Brain microvascular endothelial cell (primary cell): Measurements from ENCODE around the gene SSPN.

ENCODE experiments used
- DNase-seq: peaks from one replicate; pipeline ENCODE4 v3.0.0-alpha.2; 2020
- H3K27ac ChIP-seq: fragments of 250-450 bp; sonication (Bioruptor Pico); 2 replicates; pipeline ENCODE4 v1.5.1; 2020; ENCODE audit warnings: mild to moderate bottlenecking, moderate library complexity
- H3K27me3 ChIP-seq: fragments of 250-450 bp; sonication (Bioruptor Pico); replicated peaks from 2 replicates; pipeline ENCODE4 v1.5.1; 2020; ENCODE audit warnings: mild to moderate bottlenecking
- H3K36me3 ChIP-seq: fragments of 250-450 bp; sonication (Bioruptor Pico); replicated peaks from 2 replicates; pipeline ENCODE4 v1.5.1; 2020; ENCODE audit warnings: mild to moderate bottlenecking
- H3K4me3 ChIP-seq: 2 replicates; pipeline ENCODE4 v1.5.1; 2011; ENCODE audit warnings: low read depth, mild to moderate bottlenecking, control low read depth, low read length, moderate library complexity
- in situ Hi-C: cut with HindIII; loops from 2 replicates; pipeline ENCODE4 v1.10.0; 2017; ENCODE audit warnings: low sequenced_read_pairs, low pct_ligation_motif_present
- TF ChIP-seq, protein P1 (sequence below): IDR thresholded peaks from 2 replicates; pipeline ENCODE4 v1.5.1; 2011; ENCODE audit warnings: low read depth, mild to moderate bottlenecking, moderate library complexity, low read length, control low read depth, inconsistent platforms; ENCODE audit errors: missing control alignments

SSPN gene, protein sequence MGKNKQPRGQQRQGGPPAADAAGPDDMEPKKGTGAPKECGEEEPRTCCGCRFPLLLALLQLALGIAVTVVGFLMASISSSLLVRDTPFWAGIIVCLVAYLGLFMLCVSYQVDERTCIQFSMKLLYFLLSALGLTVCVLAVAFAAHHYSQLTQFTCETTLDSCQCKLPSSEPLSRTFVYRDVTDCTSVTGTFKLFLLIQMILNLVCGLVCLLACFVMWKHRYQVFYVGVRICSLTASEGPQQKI

DNA sequence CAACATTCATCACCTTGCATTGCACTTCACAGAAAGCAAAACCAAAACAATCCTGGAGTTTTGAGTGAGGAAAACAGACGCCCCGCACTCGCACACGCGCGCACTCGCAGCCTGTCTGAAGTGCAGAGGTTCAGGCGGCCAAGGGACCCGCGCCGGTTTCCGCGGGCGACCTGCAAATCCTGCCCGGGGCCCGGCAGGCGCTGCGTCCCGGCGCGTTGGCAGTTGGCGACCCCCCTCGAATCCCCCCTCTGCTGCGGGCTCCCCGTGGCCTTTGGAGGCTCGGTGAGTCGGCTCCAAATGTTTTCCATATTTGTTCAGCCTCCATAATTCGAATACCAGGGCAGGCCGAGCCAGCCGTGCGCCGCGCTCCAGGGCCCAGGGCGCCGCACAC, at the start of gene SSPN:
Gene SSPN, plus strand, starts transcription at position 324 of the 391 bp plus-strand sequence. CDS start 100 bp downstream, outside the sequence.
- Histone ChIP-seq H3K36me3 (no peaks in the 10 kb centered on the region), H3K27ac (peak within 1 kb of the TSS; percentile 16), H3K4me3 (peak within 1 kb of the TSS; percentile 68), H3K27me3 (no peaks in the 10 kb centered on the region)
- in situ Hi-C loops, result no loop called here
- TF ChIP-seq, protein P1, sequence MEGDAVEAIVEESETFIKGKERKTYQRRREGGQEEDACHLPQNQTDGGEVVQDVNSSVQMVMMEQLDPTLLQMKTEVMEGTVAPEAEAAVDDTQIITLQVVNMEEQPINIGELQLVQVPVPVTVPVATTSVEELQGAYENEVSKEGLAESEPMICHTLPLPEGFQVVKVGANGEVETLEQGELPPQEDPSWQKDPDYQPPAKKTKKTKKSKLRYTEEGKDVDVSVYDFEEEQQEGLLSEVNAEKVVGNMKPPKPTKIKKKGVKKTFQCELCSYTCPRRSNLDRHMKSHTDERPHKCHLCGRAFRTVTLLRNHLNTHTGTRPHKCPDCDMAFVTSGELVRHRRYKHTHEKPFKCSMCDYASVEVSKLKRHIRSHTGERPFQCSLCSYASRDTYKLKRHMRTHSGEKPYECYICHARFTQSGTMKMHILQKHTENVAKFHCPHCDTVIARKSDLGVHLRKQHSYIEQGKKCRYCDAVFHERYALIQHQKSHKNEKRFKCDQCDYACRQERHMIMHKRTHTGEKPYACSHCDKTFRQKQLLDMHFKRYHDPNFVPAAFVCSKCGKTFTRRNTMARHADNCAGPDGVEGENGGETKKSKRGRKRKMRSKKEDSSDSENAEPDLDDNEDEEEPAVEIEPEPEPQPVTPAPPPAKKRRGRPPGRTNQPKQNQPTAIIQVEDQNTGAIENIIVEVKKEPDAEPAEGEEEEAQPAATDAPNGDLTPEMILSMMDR, result no peak
- DNase-seq, result peak; percentile 20

DNA sequence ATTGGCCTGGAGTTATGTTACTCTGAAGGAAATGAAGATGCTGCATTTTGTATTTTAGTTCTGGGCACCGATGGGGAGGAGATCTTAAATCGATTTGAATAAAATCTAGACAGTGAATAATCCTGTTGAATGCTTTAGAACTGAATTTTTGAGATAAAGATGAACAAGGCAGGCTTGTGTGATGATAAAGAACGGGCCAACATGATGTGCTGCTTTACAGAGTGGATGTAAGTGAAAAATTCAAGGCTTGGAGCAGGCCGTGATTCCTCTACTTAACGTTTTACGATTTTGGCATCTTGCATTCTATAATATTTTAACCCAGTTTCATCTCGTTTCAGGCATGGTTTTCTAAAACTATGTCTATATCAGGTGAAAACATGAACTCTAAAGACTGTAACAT, 47.1 kb upstream of the SSPN start:
- DNase-seq, result no peak
- TF ChIP-seq, protein P1, result no peak
- no peak overlapping the region for H3K4me3 ChIP-seq
- no peaks in the 10 kb centered on the region for H3K36me3 ChIP-seq
- in situ Hi-C loops, result no loop called here
- no peak overlapping the region for H3K27ac ChIP-seq
- H3K27me3 ChIP-seq, result no peaks in the 10 kb centered on the region

DNA sequence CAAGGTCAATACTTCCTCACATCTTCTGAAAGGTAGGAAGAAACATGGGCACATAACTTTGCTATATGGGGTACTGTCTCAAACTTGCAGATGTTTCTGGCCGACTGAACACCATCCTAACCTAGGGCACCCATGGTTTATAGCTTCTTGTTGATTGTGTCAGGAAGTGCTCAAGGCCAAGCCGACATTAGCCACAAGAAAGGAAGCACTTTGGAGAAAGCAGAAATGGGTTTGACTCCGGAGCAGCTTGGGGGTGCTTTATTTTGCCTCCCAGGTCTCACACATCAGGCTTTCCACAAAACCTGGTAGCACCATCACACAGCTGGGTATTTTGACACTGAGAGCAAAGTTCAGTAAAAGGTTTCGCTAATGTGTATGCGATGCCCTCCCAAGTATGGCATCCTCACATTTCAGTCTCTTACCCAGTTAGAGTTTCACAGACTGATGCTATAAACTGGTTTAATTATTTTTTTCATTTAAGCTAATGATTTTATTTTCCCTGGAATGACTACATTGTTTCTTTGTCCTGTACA, 45.3 kb upstream of the SSPN start:
- no peaks in the 10 kb centered on the region for H3K27me3 ChIP-seq
- DNase-seq, result no peak
- in situ Hi-C loops, result no loop called here
- H3K36me3 ChIP-seq, result no peaks in the 10 kb centered on the region
- H3K4me3 ChIP-seq, result no peak overlapping the region
- TF ChIP-seq, protein P1, result no peak
- no peak overlapping the region for H3K27ac ChIP-seq

DNA sequence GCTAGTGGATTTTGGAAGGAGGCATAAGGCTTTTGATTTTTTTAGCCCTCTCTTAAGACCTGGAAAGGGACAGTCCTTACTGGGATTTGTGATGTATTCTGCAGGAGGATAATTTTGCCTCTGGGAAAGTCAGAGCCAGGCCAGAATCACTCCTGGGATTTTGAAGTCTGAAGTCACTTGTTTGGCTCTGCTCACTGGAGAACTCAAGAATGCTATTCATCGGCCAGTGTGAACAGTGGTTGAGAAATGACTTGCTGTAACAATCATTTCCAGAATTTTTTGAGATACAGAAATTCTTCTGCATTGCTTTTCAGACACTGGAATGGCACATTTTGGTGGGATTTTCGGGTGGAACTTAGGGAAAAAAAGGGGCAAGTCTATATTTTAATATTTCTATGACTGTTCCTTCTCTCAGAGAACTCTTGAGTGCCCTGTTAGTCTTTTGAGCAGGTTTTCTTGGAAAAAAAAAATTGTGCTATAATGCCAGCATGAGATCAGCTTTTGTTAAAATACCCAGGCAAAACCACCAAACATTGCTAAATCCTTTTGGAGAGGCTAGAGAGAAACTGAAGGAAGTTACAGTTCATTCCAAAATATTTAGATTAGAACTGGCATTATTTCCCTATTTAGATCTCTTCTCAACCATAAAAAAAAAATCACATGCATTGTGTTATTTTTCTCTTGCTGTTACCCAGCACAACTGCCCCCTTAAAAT, 44.5 kb upstream of the SSPN start:
- in situ Hi-C loops, result no loop called here
- TF ChIP-seq, protein P1, result no peak
- Histone ChIP-seq H3K27ac (peak overlapping the region; percentile 64), H3K4me3 (no peak overlapping the region), H3K36me3 (no peaks in the 10 kb centered on the region), H3K27me3 (no peaks in the 10 kb centered on the region)
- peak; percentile 62 for DNase-seq

DNA sequence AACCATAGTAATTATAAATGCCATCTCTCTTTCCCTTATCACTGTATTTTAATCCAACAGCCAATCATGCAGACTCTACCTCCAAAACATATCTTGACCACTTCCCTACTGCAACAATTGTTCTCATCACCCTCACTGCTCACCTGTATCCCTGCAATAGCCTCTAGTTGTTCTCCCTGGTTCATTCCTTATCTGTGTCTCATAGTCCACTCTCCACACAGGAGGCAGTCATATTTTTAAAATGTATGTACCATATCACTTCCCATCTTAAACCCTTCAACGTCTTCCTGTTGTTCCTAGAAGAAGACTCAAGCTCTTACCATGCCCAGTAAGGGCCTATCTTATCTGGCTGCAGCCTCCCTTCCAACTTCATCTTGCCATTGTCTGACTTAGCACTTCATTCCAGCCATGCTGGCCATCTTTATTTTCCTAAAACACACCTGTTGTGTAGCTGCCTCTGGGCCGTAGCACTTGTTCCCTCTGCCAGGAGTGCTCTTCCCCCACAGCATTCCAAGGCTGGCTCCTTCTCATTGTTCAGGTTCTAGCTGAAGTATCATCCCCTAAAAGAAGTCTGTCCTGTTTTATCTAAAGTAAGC, 42.8 kb upstream of the SSPN start:
- in situ Hi-C loops, result no loop called here
- DNase-seq, result no peak
- peak overlapping the region; percentile 16 for H3K27ac ChIP-seq

More for the DNA sequence above, 42.8 kb upstream of the SSPN start:
- no peak overlapping the region for H3K4me3 ChIP-seq
- no peaks in the 10 kb centered on the region for H3K27me3 ChIP-seq
- no peaks in the 10 kb centered on the region for H3K36me3 ChIP-seq
- TF ChIP-seq, protein P1, result no peak
